NT2/D1 (cell line): ENCODE measurements around the gene GOLPH3.

Experiments used
- DNase-seq: peaks from one replicate; pipeline ENCODE4 v3.0.0-alpha.2; 2011; ENCODE audit warnings: low read depth, low spot score
- H3K27me3 ChIP-seq: 2 replicates; pipeline ENCODE4 v1.6.0; 2011; ENCODE audit warnings: mild to moderate bottlenecking; ENCODE audit not compliant: insufficient read length, insufficient read depth
- H3K36me3 ChIP-seq: 2 replicates; pipeline ENCODE4 v1.6.1; 2011; ENCODE audit warnings: mild to moderate bottlenecking, low read length, mixed read lengths; ENCODE audit not compliant: insufficient read depth, insufficient read length
- H3K4me1 ChIP-seq: 2 replicates; pipeline ENCODE4 v1.5.1; 2011; ENCODE audit not compliant: insufficient read depth, insufficient read length
- H3K4me3 ChIP-seq: 2 replicates; pipeline ENCODE4 v1.5.1; 2011; ENCODE audit warnings: low read depth; ENCODE audit not compliant: insufficient read length
- H3K9ac ChIP-seq: 2 replicates; pipeline ENCODE4 v1.6.0; 2011; ENCODE audit warnings: low read depth; ENCODE audit not compliant: insufficient read length
- H3K9me3 ChIP-seq: 2 replicates; pipeline ENCODE4 v1.5.1; 2011; ENCODE audit warnings: mild to moderate bottlenecking, low read length; ENCODE audit not compliant: insufficient read depth
- SUZ12 ChIP-seq: IDR thresholded peaks from 2 replicates; pipeline ENCODE4 v1.6.1; 2011; ENCODE audit not compliant: insufficient read length, insufficient read depth; ENCODE audit errors: extremely low read depth
- YY1 ChIP-seq: IDR thresholded peaks from 2 replicates; pipeline ENCODE4 v1.6.1; 2011; ENCODE audit not compliant: insufficient read length, insufficient read depth
- ZNF274 ChIP-seq: IDR thresholded peaks from 2 replicates; pipeline ENCODE4 v1.6.1; 2011; ENCODE audit warnings: mild to moderate bottlenecking, low read depth, low read length

Gene GOLPH3

DNA sequence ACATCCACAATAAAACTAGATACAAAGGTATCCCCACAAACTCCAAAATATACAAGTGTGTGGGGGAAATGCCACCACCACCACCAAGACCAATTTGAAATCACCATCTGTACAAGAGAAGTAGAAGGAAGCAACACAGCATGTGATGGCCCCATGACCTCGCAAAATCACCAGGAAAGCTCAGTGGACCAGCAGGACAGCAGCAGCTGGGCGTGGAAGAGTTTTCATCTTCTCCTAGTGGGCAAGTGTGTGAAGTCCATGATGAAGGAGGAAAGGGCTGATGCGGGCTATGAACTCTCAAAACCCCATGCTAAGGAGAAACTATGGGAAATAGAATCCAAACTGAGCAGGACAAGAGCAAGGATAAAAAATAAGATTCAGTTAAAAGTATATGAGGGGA lies 58.1 kb downstream of the GOLPH3 start:
- peaks cover 21% of the 10 kb centered on the region for H3K36me3 ChIP-seq
- H3K9ac ChIP-seq, result no peak overlapping the region
- no peaks in the 10 kb centered on the region for H3K9me3 ChIP-seq
- no peak for DNase-seq
- H3K4me1 ChIP-seq, result no peaks in the 10 kb centered on the region
- no peak for TF ChIP-seq SUZ12
- TF ChIP-seq YY1, result no peak
- TF ChIP-seq ZNF274, result no peak
- H3K27me3 ChIP-seq, result no peaks in the 10 kb centered on the region
- H3K4me3 ChIP-seq, result no peak overlapping the region

- TF ChIP-seq YY1, result no peak
- TF ChIP-seq SUZ12, result no peak
- TF ChIP-seq ZNF274, result no peak
- Histone ChIP-seq H3K9ac (no peak overlapping the region), H3K36me3 (peaks cover 56% of the 10 kb centered on the region), H3K4me1 (no peaks in the 10 kb centered on the region), H3K4me3 (no peak overlapping the region), H3K27me3 (no peaks in the 10 kb centered on the region), H3K9me3 (no peaks in the 10 kb centered on the region)
- DNase-seq, result no peak
Measured at GRCh38 chr5:32110111-32110696, 63.9 kb downstream of the GOLPH3 start.

DNA sequence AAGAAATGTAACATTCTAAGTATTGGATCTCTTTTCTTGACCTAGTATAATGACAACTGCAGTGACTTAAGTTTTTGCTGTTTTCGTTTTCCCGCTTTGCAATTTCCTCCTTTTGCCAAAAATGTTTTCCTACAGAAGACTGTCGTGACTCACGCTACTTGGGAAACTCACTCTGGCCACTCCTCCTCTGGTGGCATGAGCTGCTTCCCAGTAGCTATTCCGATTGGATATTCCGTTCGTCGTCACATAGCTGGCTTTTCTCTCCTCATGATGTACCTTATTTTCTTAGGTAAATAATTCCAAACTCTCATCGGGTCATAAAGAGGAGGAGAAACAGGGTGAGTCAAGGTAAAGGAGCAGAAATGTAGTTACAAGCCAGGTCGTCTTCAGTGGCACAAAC lies 64.9 kb downstream of the GOLPH3 start:
- TF ChIP-seq YY1 (no peak), ZNF274 (no peak), SUZ12 (no peak)
- Histone ChIP-seq H3K36me3 (peaks cover 63% of the 10 kb centered on the region), H3K27me3 (no peaks in the 10 kb centered on the region), H3K4me3 (no peak overlapping the region), H3K4me1 (no peaks in the 10 kb centered on the region), H3K9ac (no peak overlapping the region), H3K9me3 (no peaks in the 10 kb centered on the region)
- no peak for DNase-seq

DNA sequence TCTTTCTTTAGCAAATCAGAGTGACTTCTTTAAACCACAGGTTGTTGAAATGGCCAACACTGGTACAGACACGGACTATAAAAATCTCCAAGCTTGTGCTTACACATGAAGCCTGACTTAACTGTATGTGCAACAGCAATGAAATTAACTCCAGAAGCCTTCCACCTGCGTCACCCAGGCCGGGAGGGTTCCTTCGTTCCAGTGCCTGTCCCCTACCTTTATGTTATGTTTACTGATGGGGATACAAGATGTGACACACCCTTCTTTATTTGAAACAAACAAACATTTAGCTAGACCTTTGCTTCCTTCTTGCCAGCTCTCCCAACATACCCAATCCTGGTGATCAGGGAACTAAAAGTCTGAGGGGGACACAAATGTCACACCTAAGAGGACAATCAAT lies 66.0 kb downstream of the GOLPH3 start:
- no peak overlapping the region for H3K9ac ChIP-seq
- H3K4me1 ChIP-seq, result no peaks in the 10 kb centered on the region
- no peaks in the 10 kb centered on the region for H3K27me3 ChIP-seq
- H3K4me3 ChIP-seq, result no peak overlapping the region
- H3K36me3 ChIP-seq, result peaks cover 74% of the 10 kb centered on the region
- no peak for DNase-seq
- H3K9me3 ChIP-seq, result no peaks in the 10 kb centered on the region
- no peak for TF ChIP-seq ZNF274
- TF ChIP-seq YY1, result no peak
- TF ChIP-seq SUZ12, result no peak

DNA sequence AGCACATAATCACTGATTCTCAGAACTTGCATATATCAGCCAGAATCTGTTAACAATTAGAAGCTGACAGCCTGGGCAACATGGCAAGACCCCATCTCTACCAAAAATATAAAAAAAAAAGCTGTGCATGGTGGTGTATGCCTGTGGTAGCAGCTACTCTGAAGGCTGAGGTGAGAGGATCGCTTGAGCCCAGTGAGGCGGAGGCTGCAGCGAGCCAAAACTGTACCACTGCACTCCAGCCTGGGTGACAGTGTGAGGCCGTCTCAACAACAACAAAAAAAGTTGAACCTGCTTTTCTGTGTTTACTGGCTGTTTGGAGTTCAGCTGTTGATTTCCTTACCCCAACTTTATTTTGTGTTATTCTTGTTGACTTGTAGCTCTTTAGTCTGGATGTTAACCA lies 66.8 kb downstream of the GOLPH3 start:
- no peak for DNase-seq
- Histone ChIP-seq H3K36me3 (peaks cover 77% of the 10 kb centered on the region), H3K27me3 (no peaks in the 10 kb centered on the region)

GRCh38 chr5:32103521-32103920 lies 70.6 kb downstream of the GOLPH3 start:
- Histone ChIP-seq H3K27me3 (no peaks in the 10 kb centered on the region), H3K9me3 (no peaks in the 10 kb centered on the region), H3K4me1 (no peaks in the 10 kb centered on the region), H3K4me3 (no peak overlapping the region), H3K9ac (no peak overlapping the region), H3K36me3 (peaks cover 79% of the 10 kb centered on the region)
- DNase-seq, result no peak
- TF ChIP-seq YY1, result no peak
- TF ChIP-seq ZNF274, result no peak
- TF ChIP-seq SUZ12, result no peak

More for the DNA sequence above, 66.8 kb downstream of the GOLPH3 start:
- no peak overlapping the region for H3K9ac ChIP-seq
- TF ChIP-seq YY1 (no peak), SUZ12 (no peak), ZNF274 (no peak)
- no peak overlapping the region for H3K4me3 ChIP-seq
- H3K4me1 ChIP-seq, result no peaks in the 10 kb centered on the region
- no peaks in the 10 kb centered on the region for H3K9me3 ChIP-seq

DNA sequence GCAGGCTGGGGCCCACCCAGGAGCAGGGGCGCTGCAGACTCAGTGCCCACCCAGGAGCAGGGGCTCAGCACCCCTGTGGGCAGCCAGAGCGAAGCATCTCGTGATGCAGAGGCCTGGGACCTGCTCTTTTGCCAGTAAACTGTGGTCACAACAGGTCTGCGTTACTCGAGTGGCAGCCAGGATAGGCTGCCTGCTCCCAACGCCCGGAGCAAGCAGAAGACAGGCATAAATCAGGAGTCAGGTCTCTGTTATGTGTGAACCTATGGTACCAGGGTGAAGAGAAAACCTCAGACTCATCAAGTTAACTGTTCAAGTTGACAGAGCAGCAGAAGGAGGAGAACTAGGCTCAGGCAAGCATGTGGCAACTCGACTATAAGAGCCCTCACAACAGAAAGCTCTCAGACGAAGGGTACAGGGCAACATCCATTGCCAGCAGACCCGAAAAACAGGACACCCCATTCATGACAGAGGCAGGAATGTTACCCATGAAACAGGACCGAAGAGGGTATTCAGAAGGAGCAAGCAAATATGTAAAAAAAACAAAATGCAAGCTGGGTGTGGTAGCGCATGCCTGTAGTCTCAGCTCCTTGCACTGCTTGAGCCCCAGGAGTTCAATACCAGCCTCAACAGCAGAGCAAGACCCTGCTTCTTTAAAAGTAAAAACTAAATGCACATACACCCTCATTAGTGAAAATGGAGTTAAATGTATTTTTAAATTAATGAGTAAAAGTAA lies 71.7 kb downstream of the GOLPH3 start:
- Histone ChIP-seq H3K4me3 (no peak overlapping the region), H3K9me3 (no peaks in the 10 kb centered on the region), H3K27me3 (no peaks in the 10 kb centered on the region), H3K4me1 (no peaks in the 10 kb centered on the region), H3K9ac (no peak overlapping the region), H3K36me3 (peaks cover 72% of the 10 kb centered on the region)
- TF ChIP-seq SUZ12 (no peak), YY1 (no peak), ZNF274 (no peak)
- DNase-seq, result no peak
